Smooth muscle cell (in vitro differentiated cells): ENCODE data around the gene CXorf66. TPM values are rescaled to one million over a fixed set of nuclear protein-coding genes. Genes with fewer than 3 reads are reported as not detected.

ENCODE experiments used
- DNase-seq: peaks from one replicate; lab custom pipeline; 2025; ENCODE audit not compliant: unreplicated experiment; lab: John Stamatoyannopoulos, UW
- H2AFZ ChIP-seq: fragments of 200-600 bp; sonication (generic); 2 replicates; pipeline ENCODE4 v1.6.0; 2016; ENCODE audit warnings: antibody characterized with exemption, low read depth, mild to moderate bottlenecking
- H3F3A ChIP-seq: fragments of 200-600 bp; sonication (generic); 2 replicates; pipeline ENCODE4 v1.6.0; 2017; ENCODE audit warnings: antibody characterized with exemption, low read depth
- H3K27ac ChIP-seq: fragments of 200-600 bp; sonication (generic); 2 replicates; pipeline ENCODE4 v1.5.1; 2016; ENCODE audit warnings: low read depth, mild to moderate bottlenecking
- H3K27me3 ChIP-seq: fragments of 200-600 bp; sonication (generic); 2 replicates; pipeline ENCODE4 v1.6.1; 2016; ENCODE audit warnings: low read depth, mild to moderate bottlenecking
- H3K36me3 ChIP-seq: fragments of 200-600 bp; sonication (generic); 2 replicates; pipeline ENCODE4 v1.5.1; 2016; ENCODE audit warnings: low read depth
- H3K4me1 ChIP-seq: fragments of 200-600 bp; sonication (generic); 2 replicates; pipeline ENCODE4 v1.5.1; 2016; ENCODE audit warnings: low read depth
- H3K4me2 ChIP-seq: fragments of 200-600 bp; sonication (generic); 2 replicates; pipeline ENCODE4 v1.6.0; 2016; ENCODE audit warnings: mild to moderate bottlenecking
- H3K4me3 ChIP-seq: fragments of 200-600 bp; sonication (generic); 2 replicates; pipeline ENCODE4 v1.5.1; 2016; ENCODE audit warnings: mild to moderate bottlenecking
- H3K79me2 ChIP-seq: fragments of 200-600 bp; sonication (generic); 2 replicates; pipeline ENCODE4 v1.6.0; 2016; ENCODE audit warnings: low read depth, mild to moderate bottlenecking
- H3K9ac ChIP-seq: fragments of 200-600 bp; sonication (generic); 2 replicates; pipeline ENCODE4 v1.6.0; 2016; ENCODE audit warnings: low read depth
- H3K9me3 ChIP-seq: fragments of 200-600 bp; sonication (generic); replicated peaks from 2 replicates; pipeline ENCODE4 v1.5.1; 2016; ENCODE audit warnings: low read depth
- H4K20me1 ChIP-seq: fragments of 200-600 bp; sonication (generic); 2 replicates; pipeline ENCODE4 v1.6.0; 2016; ENCODE audit warnings: low read depth
- CTCF ChIP-seq: fragments of 200-600 bp; sonication (generic); IDR thresholded peaks from 2 replicates; pipeline ENCODE4 v1.5.1; 2017; ENCODE audit warnings: borderline replicate concordance, mild to moderate bottlenecking, antibody characterized with exemption; ENCODE audit not compliant: insufficient read depth, poor library complexity, severe bottlenecking
- WGBS: methylation state at CpG from one replicate; pipeline ENCODE4 v1.1.7; 2016; ENCODE audit warnings: low lambda C conversion rate; 5-methylcytosine and 5-hydroxymethylcytosine counted together
- polyA plus RNA-seq: library from polyadenylated mRNA; unstranded; fragments of >200 nt; fragmentation: Nextera tagmentation; extraction: Ambion mirVana; gene quantifications from 2 replicates; pipeline ENCODE4 v1.2.1, GENCODE V29; 2016
- total RNA-seq: library from RNA; depleted of rRNA; stranded (reverse); fragments of >200 nt; gene quantifications from 2 replicates; pipeline ENCODE4 v1.2.3, GENCODE V29; 2014

The CXorf66 gene
- total and polyA plus RNA-seq, 2 experiments from 2014 or later, result not detected

- Histone ChIP-seq H3K9ac (no peak overlapping the region), H3K36me3 (no peaks in the 10 kb centered on the region), H2AFZ (no peak overlapping the region), H3K9me3 (no peaks in the 10 kb centered on the region), H3K27ac (no peak overlapping the region), H3F3A (no peaks in the 10 kb centered on the region), H3K27me3 (peaks cover 22% of the 10 kb centered on the region), H3K4me1 (no peaks in the 10 kb centered on the region), H3K4me2 (no peak overlapping the region), H4K20me1 (no peaks in the 10 kb centered on the region), H3K79me2 (no peaks in the 10 kb centered on the region), H3K4me3 (no peak overlapping the region)
- TF ChIP-seq CTCF, result no peak
- 59% methylated on average over 6 of the region's 6 CpGs for WGBS
- DNase-seq, result no peak
Observed at GRCh38 chrX:139972629-139973624, 7.6 kb upstream of the CXorf66 start.

- no peak overlapping the region for H2AFZ ChIP-seq
- no peak overlapping the region for H3K27ac ChIP-seq
- H3K4me3 ChIP-seq, result no peak overlapping the region
- no peak overlapping the region for H3K9ac ChIP-seq
- H3K36me3 ChIP-seq, result no peaks in the 10 kb centered on the region
- H3K4me2 ChIP-seq, result no peak overlapping the region
- TF ChIP-seq CTCF, result no peak
- no peaks in the 10 kb centered on the region for H3K79me2 ChIP-seq
- no peaks in the 10 kb centered on the region for H3K9me3 ChIP-seq
- H3K4me1 ChIP-seq, result no peaks in the 10 kb centered on the region
- 82% methylated on average over 5 of the region's 5 CpGs for WGBS
- DNase-seq, result no peak
- no peaks in the 10 kb centered on the region for H3F3A ChIP-seq
- H3K27me3 ChIP-seq, result peaks cover 22% of the 10 kb centered on the region
- H4K20me1 ChIP-seq, result no peaks in the 10 kb centered on the region
Observed at GRCh38 chrX:139972113-139972512, 6.8 kb upstream of the CXorf66 start.

GRCh38 chrX:139971394-139971749, 6.1 kb upstream of the CXorf66 start:
- no peak for TF ChIP-seq CTCF
- H4K20me1 ChIP-seq, result no peaks in the 10 kb centered on the region
- no peaks in the 10 kb centered on the region for H3K9me3 ChIP-seq
- DNase-seq, result no peak
- no peak overlapping the region for H2AFZ ChIP-seq
- no peak overlapping the region for H3K4me2 ChIP-seq
- H3K79me2 ChIP-seq, result no peaks in the 10 kb centered on the region
- WGBS, result 64% methylated on average over 10 of the region's 10 CpGs
- H3K27ac ChIP-seq, result no peak overlapping the region
- peaks cover 22% of the 10 kb centered on the region for H3K27me3 ChIP-seq
- H3K36me3 ChIP-seq, result no peaks in the 10 kb centered on the region
- no peaks in the 10 kb centered on the region for H3K4me1 ChIP-seq
- no peak overlapping the region for H3K4me3 ChIP-seq
- no peak overlapping the region for H3K9ac ChIP-seq
- H3F3A ChIP-seq, result no peaks in the 10 kb centered on the region

GRCh38 chrX:139969286-139969685, 4.0 kb upstream of the CXorf66 start:
- no peak for TF ChIP-seq CTCF
- Histone ChIP-seq H3K79me2 (no peaks in the 10 kb centered on the region), H3K36me3 (no peaks in the 10 kb centered on the region), H3K4me3 (no peak overlapping the region), H3K4me1 (no peaks in the 10 kb centered on the region), H3K4me2 (no peak overlapping the region), H3F3A (no peaks in the 10 kb centered on the region), H4K20me1 (no peaks in the 10 kb centered on the region), H3K27ac (no peak overlapping the region), H2AFZ (no peak overlapping the region), H3K9ac (no peak overlapping the region), H3K9me3 (no peaks in the 10 kb centered on the region), H3K27me3 (peaks cover 22% of the 10 kb centered on the region)
- 66% methylated on average over 2 of the region's 2 CpGs for WGBS
- no peak for DNase-seq
